ENCODE results near the gene USP11.

Gene USP11

GRCh38 chrX:47223476-47224250 lies 9.1 kb upstream of the USP11 start:
- H3K4me3 ChIP-seq (replicated peaks in 1 of 2; ENCODE audit: low read depth in 2 of 2, low read length in 2 of 2) = no peak overlapping the region
- no peak for DNase-seq (ENCODE audit: low read depth in 2 of 2)
- TF ChIP-seq, protein P1, sequence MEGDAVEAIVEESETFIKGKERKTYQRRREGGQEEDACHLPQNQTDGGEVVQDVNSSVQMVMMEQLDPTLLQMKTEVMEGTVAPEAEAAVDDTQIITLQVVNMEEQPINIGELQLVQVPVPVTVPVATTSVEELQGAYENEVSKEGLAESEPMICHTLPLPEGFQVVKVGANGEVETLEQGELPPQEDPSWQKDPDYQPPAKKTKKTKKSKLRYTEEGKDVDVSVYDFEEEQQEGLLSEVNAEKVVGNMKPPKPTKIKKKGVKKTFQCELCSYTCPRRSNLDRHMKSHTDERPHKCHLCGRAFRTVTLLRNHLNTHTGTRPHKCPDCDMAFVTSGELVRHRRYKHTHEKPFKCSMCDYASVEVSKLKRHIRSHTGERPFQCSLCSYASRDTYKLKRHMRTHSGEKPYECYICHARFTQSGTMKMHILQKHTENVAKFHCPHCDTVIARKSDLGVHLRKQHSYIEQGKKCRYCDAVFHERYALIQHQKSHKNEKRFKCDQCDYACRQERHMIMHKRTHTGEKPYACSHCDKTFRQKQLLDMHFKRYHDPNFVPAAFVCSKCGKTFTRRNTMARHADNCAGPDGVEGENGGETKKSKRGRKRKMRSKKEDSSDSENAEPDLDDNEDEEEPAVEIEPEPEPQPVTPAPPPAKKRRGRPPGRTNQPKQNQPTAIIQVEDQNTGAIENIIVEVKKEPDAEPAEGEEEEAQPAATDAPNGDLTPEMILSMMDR (IDR thresholded peaks at IDR 0.05; ENCODE audit: low read depth, low read length) = no peak

DNA sequence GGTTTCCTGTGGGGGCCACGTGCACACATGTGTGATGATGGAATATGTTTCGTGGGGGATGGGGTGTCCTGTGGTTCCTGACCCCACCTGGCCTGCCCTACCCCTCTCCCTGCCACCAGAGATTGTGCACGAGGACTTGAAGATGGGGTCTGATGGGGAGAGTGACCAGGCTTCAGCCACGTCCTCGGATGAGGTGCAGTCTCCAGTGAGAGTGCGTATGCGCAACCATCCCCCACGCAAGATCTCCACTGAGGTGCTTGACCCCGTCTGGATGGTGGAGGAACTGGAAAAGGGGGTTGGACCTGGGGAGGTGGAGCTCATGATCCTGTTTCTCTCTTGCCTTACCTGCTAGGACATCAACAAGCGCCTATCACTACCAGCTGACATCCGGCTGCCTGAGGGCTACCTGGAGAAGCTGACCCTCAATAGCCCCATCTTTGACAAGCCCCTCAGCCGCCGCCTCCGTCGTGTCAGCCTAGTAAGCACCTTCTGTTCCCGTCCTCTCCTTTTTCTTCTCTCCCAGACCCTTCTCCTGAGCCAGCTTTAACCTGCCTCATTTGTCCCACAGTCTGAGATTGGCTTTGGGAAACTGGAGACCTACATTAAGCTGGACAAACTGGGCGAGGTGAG lies 8.4 kb upstream of the USP11 start:
- no peak for DNase-seq (ENCODE audit: low read depth in 2 of 2)
- TF ChIP-seq, protein P1 (IDR thresholded peaks at IDR 0.05; ENCODE audit: low read depth, low read length) = no peak
- H3K4me3 ChIP-seq (replicated peaks in 1 of 2; ENCODE audit: low read depth in 2 of 2, low read length in 2 of 2) = no peak overlapping the region

DNA sequence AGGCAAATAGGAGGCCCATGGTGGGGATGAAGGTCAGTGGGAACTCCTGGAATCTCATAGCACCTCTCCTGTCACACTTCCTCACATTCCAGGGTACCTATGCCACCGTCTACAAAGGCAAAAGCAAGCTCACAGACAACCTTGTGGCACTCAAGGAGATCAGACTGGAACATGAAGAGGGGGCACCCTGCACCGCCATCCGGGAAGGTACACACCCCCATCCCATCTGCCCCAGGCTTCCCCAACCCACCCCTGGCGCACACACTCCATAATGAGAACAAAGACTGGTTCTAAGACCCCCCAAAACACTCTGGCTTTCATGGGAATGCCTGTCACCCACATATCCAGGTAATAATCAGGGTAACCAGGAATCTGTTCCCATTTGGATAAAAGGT lies 7.9 kb upstream of the USP11 start:
- no peak overlapping the region for H3K4me3 ChIP-seq (replicated peaks in 1 of 2; ENCODE audit: low read depth in 2 of 2, low read length in 2 of 2)
- no peak for DNase-seq (ENCODE audit: low read depth in 2 of 2)
- TF ChIP-seq, protein P1 (IDR thresholded peaks at IDR 0.05; ENCODE audit: low read depth, low read length) = no peak

- no peak overlapping the region for H3K4me3 ChIP-seq (replicated peaks in 1 of 2; ENCODE audit: low read depth in 2 of 2, low read length in 2 of 2)
- TF ChIP-seq, protein P1 (IDR thresholded peaks at IDR 0.05; ENCODE audit: low read depth, low read length) = no peak
- no peak for DNase-seq (ENCODE audit: low read depth in 2 of 2)
Measured at GRCh38 chrX:47226071-47226470, 6.7 kb upstream of the USP11 start.

GRCh38 chrX:47226531-47227333 lies 6.1 kb upstream of the USP11 start:
- no peak overlapping the region for H3K4me3 ChIP-seq (replicated peaks in 1 of 2; ENCODE audit: low read depth in 2 of 2, low read length in 2 of 2)
- no peak for DNase-seq (ENCODE audit: low read depth in 2 of 2)
- TF ChIP-seq, protein P1 (IDR thresholded peaks at IDR 0.05; ENCODE audit: low read depth, low read length) = no peak

DNA sequence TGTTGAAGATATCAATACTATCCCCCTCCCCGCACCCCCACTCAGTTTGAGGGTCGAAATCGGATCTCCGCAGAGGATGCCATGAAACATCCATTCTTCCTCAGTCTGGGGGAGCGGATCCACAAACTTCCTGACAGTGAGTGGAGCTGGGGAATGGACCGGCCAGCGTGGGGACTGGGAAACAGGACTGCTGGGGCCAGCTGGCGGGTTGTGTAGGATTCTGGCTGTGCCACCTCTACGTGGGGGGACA lies 5.5 kb upstream of the USP11 start:
- TF ChIP-seq, protein P1 (IDR thresholded peaks at IDR 0.05; ENCODE audit: low read depth, low read length) = no peak
- H3K4me3 ChIP-seq (replicated peaks in 1 of 2; ENCODE audit: low read depth in 2 of 2, low read length in 2 of 2) = no peak overlapping the region
- no peak for DNase-seq (ENCODE audit: low read depth in 2 of 2)
